Spleen (tissue), 7 donors: ENCODE results near the gene LMF1.

Experiments
- POLR2A ChIP-seq, 3 donors: fragments of 450-650 bp; IDR thresholded peaks; one replicate each; pipeline ENCODE4 v1.5.1; 2017; ENCODE audit warnings: antibody characterized with exemption in 3 of 3, mild to moderate bottlenecking in 1 of 3
- TF ChIP-seq, protein P1 (sequence below), 11 experiments: fragments of 200-600 bp in 7 of 11; fragments of 450-650 bp in 4 of 11; sonication (generic) in 4 of 11; IDR thresholded peaks in 8 of 11; conservative IDR thresholded peaks in 3 of 11; 1 replicate in 7 of 11; 2 replicates in 4 of 11; pipeline versions ENCODE4 v1.4.0 to v1.8.0; 2016 to 2021; ENCODE audit warnings: antibody characterized with exemption in 11 of 11, inconsistent platforms in 4 of 11, mild to moderate bottlenecking in 1 of 11
- donor health status: DM: no; HTN: no; CAD: no; lungs with moderate emphysema.
- donor health status: DM: no; HTN: no; CAD: no.
- donor health status: DM: no; HTN: no; CAD: no.

- no peak for TF ChIP-seq POLR2A (IDR thresholded peaks at IDR 0.05)
- TF ChIP-seq, protein P1, sequence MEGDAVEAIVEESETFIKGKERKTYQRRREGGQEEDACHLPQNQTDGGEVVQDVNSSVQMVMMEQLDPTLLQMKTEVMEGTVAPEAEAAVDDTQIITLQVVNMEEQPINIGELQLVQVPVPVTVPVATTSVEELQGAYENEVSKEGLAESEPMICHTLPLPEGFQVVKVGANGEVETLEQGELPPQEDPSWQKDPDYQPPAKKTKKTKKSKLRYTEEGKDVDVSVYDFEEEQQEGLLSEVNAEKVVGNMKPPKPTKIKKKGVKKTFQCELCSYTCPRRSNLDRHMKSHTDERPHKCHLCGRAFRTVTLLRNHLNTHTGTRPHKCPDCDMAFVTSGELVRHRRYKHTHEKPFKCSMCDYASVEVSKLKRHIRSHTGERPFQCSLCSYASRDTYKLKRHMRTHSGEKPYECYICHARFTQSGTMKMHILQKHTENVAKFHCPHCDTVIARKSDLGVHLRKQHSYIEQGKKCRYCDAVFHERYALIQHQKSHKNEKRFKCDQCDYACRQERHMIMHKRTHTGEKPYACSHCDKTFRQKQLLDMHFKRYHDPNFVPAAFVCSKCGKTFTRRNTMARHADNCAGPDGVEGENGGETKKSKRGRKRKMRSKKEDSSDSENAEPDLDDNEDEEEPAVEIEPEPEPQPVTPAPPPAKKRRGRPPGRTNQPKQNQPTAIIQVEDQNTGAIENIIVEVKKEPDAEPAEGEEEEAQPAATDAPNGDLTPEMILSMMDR (IDR thresholded peaks at IDR 0.05 in 8 of 11, conservative IDR thresholded peaks at IDR 0.05 in 3 of 11) = no peak
Measured at GRCh38 chr16:977896-978295, 7.1 kb upstream of the LMF1 start.
